ENCODE results near the gene CHMP3.

GRCh38 chr2:86484385-86484784, 78.9 kb downstream of the CHMP3 start:
- no peak for TF ChIP-seq POLR2A (IDR thresholded peaks at IDR 0.05)
- TF ChIP-seq, protein P1, sequence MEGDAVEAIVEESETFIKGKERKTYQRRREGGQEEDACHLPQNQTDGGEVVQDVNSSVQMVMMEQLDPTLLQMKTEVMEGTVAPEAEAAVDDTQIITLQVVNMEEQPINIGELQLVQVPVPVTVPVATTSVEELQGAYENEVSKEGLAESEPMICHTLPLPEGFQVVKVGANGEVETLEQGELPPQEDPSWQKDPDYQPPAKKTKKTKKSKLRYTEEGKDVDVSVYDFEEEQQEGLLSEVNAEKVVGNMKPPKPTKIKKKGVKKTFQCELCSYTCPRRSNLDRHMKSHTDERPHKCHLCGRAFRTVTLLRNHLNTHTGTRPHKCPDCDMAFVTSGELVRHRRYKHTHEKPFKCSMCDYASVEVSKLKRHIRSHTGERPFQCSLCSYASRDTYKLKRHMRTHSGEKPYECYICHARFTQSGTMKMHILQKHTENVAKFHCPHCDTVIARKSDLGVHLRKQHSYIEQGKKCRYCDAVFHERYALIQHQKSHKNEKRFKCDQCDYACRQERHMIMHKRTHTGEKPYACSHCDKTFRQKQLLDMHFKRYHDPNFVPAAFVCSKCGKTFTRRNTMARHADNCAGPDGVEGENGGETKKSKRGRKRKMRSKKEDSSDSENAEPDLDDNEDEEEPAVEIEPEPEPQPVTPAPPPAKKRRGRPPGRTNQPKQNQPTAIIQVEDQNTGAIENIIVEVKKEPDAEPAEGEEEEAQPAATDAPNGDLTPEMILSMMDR (IDR thresholded peaks at IDR 0.05), result no peak

Measured in adrenal gland (tissue), 5 donors.